Omental fat pad (tissue), 4 donors: ENCODE results near the gene ALPK3. TPM values are rescaled to one million over a fixed set of nuclear protein-coding genes. Genes with fewer than 3 reads are reported as not detected.

Source experiments
- ATAC-seq: fragments of 150-250 bp; one replicate; pipeline ENCODE4 v1.9.1; 2016; ENCODE audit warnings: mild to moderate bottlenecking, moderate library complexity; ENCODE audit not compliant: low FRiP score
- DNase-seq: peaks from one replicate; pipeline ENCODE4 v3.0.0-alpha.2; 2019; ENCODE audit warnings: low spot score
- CTCF ChIP-seq, 3 donors: fragments of 450-650 bp; IDR thresholded peaks; one replicate each; pipeline ENCODE4 v1.5.1; 2016 to 2017; ENCODE audit warnings: antibody characterized with exemption in 3 of 3, mild to moderate bottlenecking in 3 of 3, moderate library complexity in 2 of 3
- total RNA-seq, 4 donors: library from RNA; depleted of rRNA; stranded (reverse); fragments of >200 nt; gene quantifications; one replicate each; pipeline ENCODE4 v1.1.0, GENCODE V29; 2016

Gene ALPK3
- total RNA-seq, 4 donors from 2014 or later, result 3.1 to 7.7 (median 3.8) TPM

- ATAC-seq (no peak), DNase-seq (no peak)
- no peak for TF ChIP-seq CTCF (IDR thresholded peaks at IDR 0.05)
Measured at GRCh38 chr15:84893607-84894006, 76.5 kb downstream of the ALPK3 start.

GRCh38 chr15:84894736-84895425 lies 77.7 kb downstream of the ALPK3 start:
- no peak for TF ChIP-seq CTCF (IDR thresholded peaks at IDR 0.05)
- DNase-seq (no peak), ATAC-seq (no peak)

- TF ChIP-seq CTCF (IDR thresholded peaks at IDR 0.05), result no peak
- DNase-seq, result no peak
- no peak for ATAC-seq
Measured at GRCh38 chr15:84898761-84899160, 81.6 kb downstream of the ALPK3 start.

GRCh38 chr15:84899750-84900149 lies 82.6 kb downstream of the ALPK3 start:
- DNase-seq (no peak), ATAC-seq (no peak)
- no peak for TF ChIP-seq CTCF (IDR thresholded peaks at IDR 0.05)

- TF ChIP-seq CTCF (IDR thresholded peaks at IDR 0.05), result no peak
- DNase-seq, result no peak
- ATAC-seq, result no peak
Measured at GRCh38 chr15:84901540-84901939, 84.4 kb downstream of the ALPK3 start.

GRCh38 chr15:84903751-84904150 lies 86.6 kb downstream of the ALPK3 start:
- DNase-seq (no peak), ATAC-seq (no peak)
- TF ChIP-seq CTCF (IDR thresholded peaks at IDR 0.05), result no peak

GRCh38 chr15:84904419-84904818 lies 87.3 kb downstream of the ALPK3 start:
- DNase-seq (no peak), ATAC-seq (no peak)

More at GRCh38 chr15:84904419-84904818, 87.3 kb downstream of the ALPK3 start:
- no peak for TF ChIP-seq CTCF (IDR thresholded peaks at IDR 0.05)
